HEK293 (cell line): Measurements from ENCODE around the gene NKD2.

Experiments
- CTCF ChIP-seq: fragments of 450-650 bp; formaldehyde crosslinking; IDR thresholded peaks from 2 replicates; pipeline ENCODE4 v1.5.1; 2016; ENCODE audit warnings: missing biosample characterization, missing genetic modification characterization
- MYNN ChIP-seq: fragments of 450-650 bp; formaldehyde crosslinking; IDR thresholded peaks from 2 replicates; pipeline ENCODE4 v1.5.1; 2016; ENCODE audit warnings: missing biosample characterization, missing genetic modification characterization, borderline replicate concordance
- PATZ1 ChIP-seq: fragments of 450-650 bp; formaldehyde crosslinking; IDR thresholded peaks from 2 replicates; pipeline ENCODE4 v1.5.1; 2016; ENCODE audit warnings: missing biosample characterization, missing genetic modification characterization
- PBX3 ChIP-seq: sonication (generic); formaldehyde crosslinking; IDR thresholded peaks from 2 replicates; pipeline ENCODE4 v1.8.1; 2022; ENCODE audit warnings: mild to moderate bottlenecking, moderate library complexity, missing genetic modification reagents
- ZBTB1 ChIP-seq: fragments of 450-650 bp; formaldehyde crosslinking; IDR thresholded peaks from 2 replicates; pipeline ENCODE4 v1.5.1; 2016; ENCODE audit warnings: missing biosample characterization, missing genetic modification characterization
- ZBTB21 ChIP-seq: fragments of 450-650 bp; formaldehyde crosslinking; IDR thresholded peaks from 2 replicates; pipeline ENCODE4 v1.5.1; 2017; ENCODE audit warnings: missing biosample characterization, missing genetic modification characterization
- ZFP41 ChIP-seq: fragments of 450-650 bp; formaldehyde crosslinking; IDR thresholded peaks from 2 replicates; pipeline ENCODE4 v1.5.1; 2016; ENCODE audit warnings: missing biosample characterization, missing genetic modification characterization, borderline replicate concordance
- ZNF24 ChIP-seq: fragments of 450-650 bp; formaldehyde crosslinking; IDR thresholded peaks from 2 replicates; pipeline ENCODE4 v1.5.1; 2016; ENCODE audit warnings: missing biosample characterization, missing genetic modification characterization
- ZNF530 ChIP-seq: fragments of 450-650 bp; formaldehyde crosslinking; IDR thresholded peaks from 2 replicates; pipeline ENCODE4 v1.5.1; 2016; ENCODE audit warnings: low read depth, missing biosample characterization, missing genetic modification characterization
- ZNF555 ChIP-seq: fragments of 450-650 bp; formaldehyde crosslinking; conservative IDR thresholded peaks from 2 replicates; pipeline ENCODE4 v1.5.1; 2017; ENCODE audit warnings: missing biosample characterization, mild to moderate bottlenecking, missing genetic modification characterization, inconsistent platforms
- ZNF792 ChIP-seq: fragments of 450-650 bp; formaldehyde crosslinking; IDR thresholded peaks from 2 replicates; pipeline ENCODE4 v1.5.1; 2016; ENCODE audit warnings: missing biosample characterization, missing genetic modification characterization
- TF ChIP-seq, protein P1 (sequence below): fragments of 450-650 bp; formaldehyde crosslinking; IDR thresholded peaks from 2 replicates; pipeline ENCODE4 v1.5.1; 2016; ENCODE audit warnings: missing biosample characterization, missing genetic modification characterization
- TF ChIP-seq, protein P2 (sequence below): fragments of 450-650 bp; formaldehyde crosslinking; IDR thresholded peaks from 2 replicates; pipeline ENCODE4 v1.5.1; 2016; ENCODE audit warnings: missing biosample characterization, missing genetic modification characterization

DNA sequence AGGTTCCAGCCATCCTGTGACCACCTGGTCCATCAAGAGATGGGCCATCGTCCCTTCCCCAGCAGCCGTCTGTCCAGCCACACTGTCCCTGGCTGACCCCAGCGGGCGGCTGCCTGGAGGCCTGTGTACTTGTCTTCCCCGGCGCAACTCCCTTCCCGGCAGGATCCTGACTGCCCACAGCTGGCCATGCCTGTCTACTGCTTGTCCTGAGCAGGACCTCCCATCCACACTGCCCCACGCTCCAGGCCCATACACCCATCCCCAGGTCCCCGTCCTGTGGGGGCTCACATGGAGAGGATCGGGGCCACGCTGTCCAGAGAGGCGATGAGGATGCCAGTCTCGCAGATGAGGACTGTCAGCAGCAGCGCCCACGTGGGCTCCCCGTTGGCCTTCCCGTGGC is 67.8 kb downstream of the NKD2 start:
- TF ChIP-seq ZBTB1 (tag by site-specific recombination) (no peak), ZNF555 (no peak), PATZ1 (no peak), MYNN (no peak), PBX3 (no peak), ZNF792 (tag by site-specific recombination) (no peak), ZFP41 (no peak), CTCF (no peak), ZNF530 (tag by site-specific recombination) (no peak), ZBTB21 (tag by site-specific recombination) (no peak), ZNF24 (tag by site-specific recombination) (no peak)
- TF ChIP-seq, protein P1, sequence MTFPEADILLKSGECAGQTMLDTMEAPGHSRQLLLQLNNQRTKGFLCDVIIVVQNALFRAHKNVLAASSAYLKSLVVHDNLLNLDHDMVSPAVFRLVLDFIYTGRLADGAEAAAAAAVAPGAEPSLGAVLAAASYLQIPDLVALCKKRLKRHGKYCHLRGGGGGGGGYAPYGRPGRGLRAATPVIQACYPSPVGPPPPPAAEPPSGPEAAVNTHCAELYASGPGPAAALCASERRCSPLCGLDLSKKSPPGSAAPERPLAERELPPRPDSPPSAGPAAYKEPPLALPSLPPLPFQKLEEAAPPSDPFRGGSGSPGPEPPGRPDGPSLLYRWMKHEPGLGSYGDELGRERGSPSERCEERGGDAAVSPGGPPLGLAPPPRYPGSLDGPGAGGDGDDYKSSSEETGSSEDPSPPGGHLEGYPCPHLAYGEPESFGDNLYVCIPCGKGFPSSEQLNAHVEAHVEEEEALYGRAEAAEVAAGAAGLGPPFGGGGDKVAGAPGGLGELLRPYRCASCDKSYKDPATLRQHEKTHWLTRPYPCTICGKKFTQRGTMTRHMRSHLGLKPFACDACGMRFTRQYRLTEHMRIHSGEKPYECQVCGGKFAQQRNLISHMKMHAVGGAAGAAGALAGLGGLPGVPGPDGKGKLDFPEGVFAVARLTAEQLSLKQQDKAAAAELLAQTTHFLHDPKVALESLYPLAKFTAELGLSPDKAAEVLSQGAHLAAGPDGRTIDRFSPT (tag by site-specific recombination): no peak
- TF ChIP-seq, protein P2, sequence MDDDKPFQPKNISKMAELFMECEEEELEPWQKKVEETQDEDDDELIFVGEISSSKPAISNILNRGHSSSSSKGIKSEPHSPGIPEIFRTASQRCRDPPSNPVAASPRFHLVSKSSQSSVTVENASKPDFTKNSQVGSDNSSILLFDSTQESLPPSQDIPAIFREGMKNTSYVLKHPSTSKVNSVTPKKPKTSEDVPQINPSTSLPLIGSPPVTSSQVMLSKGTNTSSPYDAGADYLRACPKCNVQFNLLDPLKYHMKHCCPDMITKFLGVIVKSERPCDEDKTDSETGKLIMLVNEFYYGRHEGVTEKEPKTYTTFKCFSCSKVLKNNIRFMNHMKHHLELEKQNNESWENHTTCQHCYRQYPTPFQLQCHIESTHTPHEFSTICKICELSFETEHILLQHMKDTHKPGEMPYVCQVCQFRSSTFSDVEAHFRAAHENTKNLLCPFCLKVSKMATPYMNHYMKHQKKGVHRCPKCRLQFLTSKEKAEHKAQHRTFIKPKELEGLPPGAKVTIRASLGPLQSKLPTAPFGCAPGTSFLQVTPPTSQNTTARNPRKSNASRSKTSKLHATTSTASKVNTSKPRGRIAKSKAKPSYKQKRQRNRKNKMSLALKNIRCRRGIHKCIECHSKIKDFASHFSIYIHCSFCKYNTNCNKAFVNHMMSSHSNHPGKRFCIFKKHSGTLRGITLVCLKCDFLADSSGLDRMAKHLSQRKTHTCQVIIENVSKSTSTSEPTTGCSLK (tag by site-specific recombination): no peak
